Uterus (tissue), 2 donors: ENCODE results near the gene IKBKE.

Experiments
- CTCF ChIP-seq, 4 experiments: fragments of 200-600 bp in 2 of 4; fragments of 450-650 bp in 2 of 4; sonication (generic) in 2 of 4; IDR thresholded peaks; one replicate each; pipeline ENCODE4 v1.5.1; 2016 to 2019; ENCODE audit warnings: antibody characterized with exemption in 4 of 4, mild to moderate bottlenecking in 2 of 4, moderate library complexity in 1 of 4
- POLR2A ChIP-seq, 2 donors: fragments of 450-650 bp; IDR thresholded peaks; one replicate each; pipeline ENCODE4 v1.6.1; 2016; ENCODE audit warnings: antibody characterized with exemption in 2 of 2, mild to moderate bottlenecking in 1 of 2, moderate library complexity in 1 of 2

- TF ChIP-seq CTCF (IDR thresholded peaks at IDR 0.05) (no peak), POLR2A (IDR thresholded peaks at IDR 0.05) (no peak)
Observed at GRCh38 chr1:206490771-206491405, 20.6 kb downstream of the IKBKE start.
